ENCODE results near the gene MOCS2. TPM values are rescaled to one million over a fixed set of nuclear protein-coding genes. Genes with fewer than 3 reads are reported as not detected.

The MOCS2 gene
- total and polyA plus RNA-seq, 2 of the 8 experiments (the other 6 are each of a cell fraction or from before 2014, with no cell fraction given) = 6.7 to 16.1 TPM

DNA sequence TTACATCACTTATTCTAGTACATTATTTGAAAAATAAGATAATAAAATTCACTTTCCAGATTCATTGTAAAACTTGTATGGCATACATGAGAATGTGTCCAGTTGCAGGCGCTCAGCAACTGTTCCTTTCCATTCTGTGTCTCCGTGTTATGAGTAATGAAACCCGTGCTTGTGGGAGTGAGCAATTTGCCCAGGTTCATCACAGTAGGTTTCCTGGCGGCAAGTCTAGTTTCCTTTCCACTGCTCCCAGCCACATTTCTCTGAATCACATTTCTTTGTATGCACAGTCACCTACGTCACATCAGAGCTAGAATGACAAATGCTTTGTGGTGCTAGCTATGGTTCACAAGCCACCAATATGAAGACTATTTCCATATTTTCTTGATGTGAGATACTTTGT lies 39.9 kb downstream of the MOCS2 start:
- CTCF ChIA-PET (ENCODE audit: partially characterized antibody) = interaction anchor here (1.2 to 2.5 kb wide), 3 partner anchors 23 to 121 kb away, joined by 3 to 9 read pairs (median 4); no protein-coding TSS in a partner anchor

More for the DNA sequence above, 39.9 kb downstream of the MOCS2 start:
- H2AFZ ChIP-seq (ENCODE audit: low read length) = no peak overlapping the region
- H3K18ac ChIP-seq (ENCODE audit: extremely low read depth, low read length) = no peak overlapping the region
- H2BK20ac ChIP-seq (ENCODE audit: low read length) = no peak overlapping the region
- H3K4ac ChIP-seq (replicated peaks; ENCODE audit: insufficient read length, low read depth, low read length) = no peak overlapping the region
- no peak overlapping the region; a peak in 1 of 7 replicates for H3K9ac ChIP-seq (replicated peaks in 1 of 4; ENCODE audit: extremely low read depth in 1 of 4, low read depth in 3 of 4, low read length in 3 of 4)
- no peaks in the 10 kb centered on the region for H3K9me3 ChIP-seq (ENCODE audit: insufficient read depth in 2 of 2, low read depth in 1 of 2, low read length in 1 of 2)
- WGBS, 2 experiments (ENCODE audit: extremely low coverage in 1 of 2, insufficient coverage in 1 of 2, insufficient read length in 1 of 2, insufficient replicate concordance in 2 of 2, low coverage in 1 of 2, low lambda C conversion rate in 2 of 2, missing lambda C conversion rate in 1 of 2) = 88% methylated on average over 5 of the region's 5 CpGs; no CpG with 5 or more reads in 1 of the 2 experiments
- DNase-seq (ENCODE audit: low read depth in 1 of 2, low spot score in 2 of 2) (no peak), FAIRE-seq (no peak)
- H3K23me2 ChIP-seq (ENCODE audit: low read depth, low read length) = no peaks in the 10 kb centered on the region
- H2AK5ac ChIP-seq (ENCODE audit: low read depth, low read length) = no peak overlapping the region
- no peak overlapping the region for H2BK5ac ChIP-seq (ENCODE audit: low read depth, low read length)
- H2BK12ac ChIP-seq (ENCODE audit: low read depth, low read length) = no peak overlapping the region
- TF ChIP-seq RNF2 (IDR thresholded peaks at IDR 0.05; ENCODE audit: borderline replicate concordance, low read depth, low read length, missing control alignments, poor library complexity, severe bottlenecking) (no peak), SUZ12 (IDR thresholded peaks at IDR 0.05; ENCODE audit: low read length) (no peak), BCL11A (IDR thresholded peaks at IDR 0.05; ENCODE audit: low read depth in 2 of 2, low read length in 2 of 2) (no peak), KDM4A (IDR thresholded peaks at IDR 0.05; ENCODE audit: low read depth, low read length, severe bottlenecking) (no peak), CREB1 (IDR thresholded peaks at IDR 0.05) (no peak), CHD1 (IDR thresholded peaks at IDR 0.05; ENCODE audit: low read depth, low read length) (no peak), TCF12 (IDR thresholded peaks at IDR 0.05; ENCODE audit: low read depth, low read length) (no peak), RFX5 (IDR thresholded peaks at IDR 0.05; ENCODE audit: borderline replicate concordance, low read depth, low read length) (no peak), KDM5A (IDR thresholded peaks at IDR 0.05; ENCODE audit: low read length) (no peak), SIX5 (IDR thresholded peaks at IDR 0.05; ENCODE audit: low read depth, low read length) (no peak), SAP30 (IDR thresholded peaks at IDR 0.05; ENCODE audit: insufficient read depth, insufficient replicate concordance, low read length) (no peak)
- TF ChIP-seq, protein P1, sequence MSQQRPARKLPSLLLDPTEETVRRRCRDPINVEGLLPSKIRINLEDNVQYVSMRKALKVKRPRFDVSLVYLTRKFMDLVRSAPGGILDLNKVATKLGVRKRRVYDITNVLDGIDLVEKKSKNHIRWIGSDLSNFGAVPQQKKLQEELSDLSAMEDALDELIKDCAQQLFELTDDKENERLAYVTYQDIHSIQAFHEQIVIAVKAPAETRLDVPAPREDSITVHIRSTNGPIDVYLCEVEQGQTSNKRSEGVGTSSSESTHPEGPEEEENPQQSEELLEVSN (IDR thresholded peaks at IDR 0.05) = no peak
- TF ChIP-seq, protein P2, sequence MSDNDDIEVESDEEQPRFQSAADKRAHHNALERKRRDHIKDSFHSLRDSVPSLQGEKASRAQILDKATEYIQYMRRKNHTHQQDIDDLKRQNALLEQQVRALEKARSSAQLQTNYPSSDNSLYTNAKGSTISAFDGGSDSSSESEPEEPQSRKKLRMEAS (IDR thresholded peaks at IDR 0.05) = no peak
- H4K20me1 ChIP-seq (replicated peaks in 1 of 2; ENCODE audit: control insufficient read depth in 1 of 2, insufficient read depth in 2 of 2, low read length in 2 of 2) = no peaks in the 10 kb centered on the region
- H4K8ac ChIP-seq (ENCODE audit: extremely low read depth, insufficient read depth, low read length) = no peak overlapping the region
- H3K4me1 ChIP-seq (replicated peaks in 1 of 4; ENCODE audit: control insufficient read depth in 3 of 4, insufficient read depth in 4 of 4, low read length in 3 of 4) = no peaks in the 10 kb centered on the region
- H4K91ac ChIP-seq (replicated peaks; ENCODE audit: insufficient read length, low read length) = no peak overlapping the region
- no peak overlapping the region for H3K23ac ChIP-seq (ENCODE audit: insufficient read length)
- H3K4me3 ChIP-seq (ENCODE audit: extremely low read depth in 1 of 4, insufficient read depth in 2 of 4, low read depth in 3 of 4, low read length in 4 of 4) = no peak overlapping the region
- H3K79me1 ChIP-seq (ENCODE audit: low read depth, low read length) = no peaks in the 10 kb centered on the region
- H2BK15ac ChIP-seq (ENCODE audit: low read length) = no peak overlapping the region
- no peaks in the 10 kb centered on the region for H3K27me3 ChIP-seq (replicated peaks in 1 of 4; ENCODE audit: control insufficient read depth in 3 of 4, extremely low read depth in 1 of 4, insufficient read depth in 3 of 4, low read length in 3 of 4)
- no peak overlapping the region for H2BK120ac ChIP-seq (replicated peaks; ENCODE audit: low read depth, low read length)
- no peak overlapping the region for H4K5ac ChIP-seq (ENCODE audit: insufficient read length, low read depth, low read length)
- POLR2A ChIA-PET (ENCODE audit: partially characterized antibody) = no interaction called here
- H3K79me2 ChIP-seq (ENCODE audit: control insufficient read depth in 1 of 2, insufficient read depth in 2 of 2, low read length in 2 of 2) = no peaks in the 10 kb centered on the region
- H3K14ac ChIP-seq (ENCODE audit: insufficient read length) = no peak overlapping the region
- H3K56ac ChIP-seq (replicated peaks; ENCODE audit: insufficient read length, low read depth, low read length) = no peak overlapping the region
- H3K36me3 ChIP-seq (ENCODE audit: control insufficient read depth in 2 of 4, insufficient read depth in 4 of 4, low read length in 3 of 4) = peaks cover 0 to 1% (median under 1%) of the 10 kb centered on the region in 4 experiments; a peak in 2 of 8 replicates
- no peak overlapping the region for H3K27ac ChIP-seq (ENCODE audit: low read depth, low read length)
- no peak overlapping the region for H3K4me2 ChIP-seq (ENCODE audit: insufficient read depth in 1 of 2, low read depth in 2 of 2, low read length in 2 of 2)
